Measurements from ENCODE around the gene MOSPD2.

Gene MOSPD2

GRCh38 chrX:14956813-14957582 lies 83.8 kb downstream of the MOSPD2 start:
- H3K9me3 ChIP-seq (ENCODE audit: control insufficient read depth, low read length) = no peaks in the 10 kb centered on the region
- no peaks in the 10 kb centered on the region for H3K27me3 ChIP-seq (ENCODE audit: control insufficient read depth, insufficient read depth, low read length, poor library complexity, severe bottlenecking)
- WGBS, 2 experiments = 92 to 98% methylated on average over 5 of the region's 5 CpGs
- no peaks in the 10 kb centered on the region for H3K36me3 ChIP-seq (ENCODE audit: control insufficient read depth, insufficient read depth, low read length)
- H3K4me3 ChIP-seq (ENCODE audit: insufficient read depth, low read depth, low read length) = no peak overlapping the region
- H3K27ac ChIP-seq (ENCODE audit: insufficient read depth, low read depth, low read length, poor library complexity, severe bottlenecking) = no peak overlapping the region
- no peaks in the 10 kb centered on the region for H3K4me1 ChIP-seq (ENCODE audit: control insufficient read depth, insufficient read depth, low read length)

GRCh38 chrX:14963447-14964236 lies 90.4 kb downstream of the MOSPD2 start:
- Histone ChIP-seq H3K4me1 (ENCODE audit: control insufficient read depth, insufficient read depth, low read length) (no peaks in the 10 kb centered on the region), H3K27ac (ENCODE audit: insufficient read depth, low read depth, low read length, poor library complexity, severe bottlenecking) (no peak overlapping the region), H3K9me3 (ENCODE audit: control insufficient read depth, low read length) (no peaks in the 10 kb centered on the region), H3K27me3 (ENCODE audit: control insufficient read depth, insufficient read depth, low read length, poor library complexity, severe bottlenecking) (no peaks in the 10 kb centered on the region), H3K4me3 (ENCODE audit: insufficient read depth, low read depth, low read length) (no peak overlapping the region), H3K36me3 (ENCODE audit: control insufficient read depth, insufficient read depth, low read length) (no peaks in the 10 kb centered on the region)
- WGBS, 2 experiments = 83% methylated on average over 1 of the region's 1 CpG; no CpG with 5 or more reads in 1 of the 2 experiments

- Histone ChIP-seq H3K4me3 (ENCODE audit: insufficient read depth, low read depth, low read length) (no peak overlapping the region), H3K4me1 (ENCODE audit: control insufficient read depth, insufficient read depth, low read length) (no peaks in the 10 kb centered on the region), H3K27ac (ENCODE audit: insufficient read depth, low read depth, low read length, poor library complexity, severe bottlenecking) (no peak overlapping the region), H3K27me3 (ENCODE audit: control insufficient read depth, insufficient read depth, low read length, poor library complexity, severe bottlenecking) (no peaks in the 10 kb centered on the region), H3K9me3 (ENCODE audit: control insufficient read depth, low read length) (no peaks in the 10 kb centered on the region), H3K36me3 (ENCODE audit: control insufficient read depth, insufficient read depth, low read length) (no peaks in the 10 kb centered on the region)
- WGBS, 2 experiments = 90 to 96% methylated on average over 2 of the region's 2 CpGs
Measured at GRCh38 chrX:14964500-14964899, 91.3 kb downstream of the MOSPD2 start.

Data from ectodermal cell (in vitro differentiated cells).